Epithelial cell of esophagus (primary cell): Measurements from ENCODE around the gene PPIG.

Source experiments
- DNase-seq: peaks from one replicate; pipeline ENCODE4 v3.0.0; 2010; ENCODE audit warnings: low read depth
- H3K4me3 ChIP-seq: 2 replicates; pipeline ENCODE4 v1.5.1; 2011; ENCODE audit warnings: mild to moderate bottlenecking, low read length, control low read depth
- CTCF ChIP-seq: IDR thresholded peaks from 2 replicates; pipeline ENCODE4 v1.5.1; 2011; ENCODE audit warnings: low read depth, mild to moderate bottlenecking, low read length, control low read depth, inconsistent platforms; ENCODE audit not compliant: insufficient read depth; ENCODE audit errors: missing control alignments

Gene PPIG

GRCh38 chr2:169672406-169672805 is 88.3 kb downstream of the PPIG start:
- H3K4me3 ChIP-seq = no peak overlapping the region
- DNase-seq = no peak
- TF ChIP-seq CTCF = no peak

GRCh38 chr2:169673106-169673505 is 89.0 kb downstream of the PPIG start:
- DNase-seq = peak; percentile 73
- no peak overlapping the region for H3K4me3 ChIP-seq
- no peak for TF ChIP-seq CTCF

- DNase-seq = peak; percentile 67
- H3K4me3 ChIP-seq = no peak overlapping the region
These were observed 89.8 kb downstream of the PPIG start for GRCh38 chr2:169673921-169674320.

GRCh38 chr2:169676357-169676756 is 92.2 kb downstream of the PPIG start:
- no peak overlapping the region for H3K4me3 ChIP-seq
- no peak for DNase-seq

More at GRCh38 chr2:169673921-169674320, 89.8 kb downstream of the PPIG start:
- no peak for TF ChIP-seq CTCF

GRCh38 chr2:169676850-169677249 is 92.7 kb downstream of the PPIG start:
- H3K4me3 ChIP-seq = no peak overlapping the region
- no peak for DNase-seq
- no peak for TF ChIP-seq CTCF

More at GRCh38 chr2:169676357-169676756, 92.2 kb downstream of the PPIG start:
- TF ChIP-seq CTCF = peak; percentile 31

- TF ChIP-seq CTCF = no peak
- DNase-seq = peak; percentile 75
- H3K4me3 ChIP-seq = no peak overlapping the region
These were observed 98.9 kb downstream of the PPIG start for GRCh38 chr2:169683054-169683424.

- H3K4me3 ChIP-seq = no peak overlapping the region
- TF ChIP-seq CTCF = no peak
- no peak for DNase-seq
These were observed 99.4 kb downstream of the PPIG start for GRCh38 chr2:169683425-169684134.
